Activated T-cell treated with anti-CD3 and anti-CD28 coated beads, Interleukin-2, amount 50 U/mL, for 4 hours (primary cell): Measurements from ENCODE around the gene ALG3. TPM values are rescaled to one million over a fixed set of nuclear protein-coding genes. Genes with fewer than 3 reads are reported as not detected.

Experiments
- ATAC-seq, 2 donors: fragments of 200-7000 bp; cut with Tn5 transposase; one replicate each; pipeline ENCODE4 v1.10.0; 2021
- DNase-seq: peaks from one replicate; pipeline ENCODE4 v3.0.0-alpha.2; 2020
- H3K27me3 Mint-ChIP-seq: one replicate; pipeline ENCODE4 v1.8.0; 2021; ENCODE audit warnings: low read depth, mixed read lengths
- H3K36me3 Mint-ChIP-seq: one replicate; pipeline ENCODE4 v1.8.0; 2022; ENCODE audit warnings: mixed read lengths; ENCODE audit not compliant: insufficient read depth
- H3K4me1 Mint-ChIP-seq: one replicate; pipeline ENCODE4 v1.8.0; 2021; ENCODE audit warnings: low read depth, mixed read lengths
- H3K4me3 Mint-ChIP-seq: one replicate; pipeline ENCODE4 v1.8.0; 2021; ENCODE audit warnings: mild to moderate bottlenecking, moderate library complexity, mixed read lengths
- H3K9me3 Mint-ChIP-seq: one replicate; pipeline ENCODE4 v1.8.0; 2021; ENCODE audit warnings: mixed read lengths
- total RNA-seq, 3 donors: library from RNA; stranded (reverse); gene quantifications; one replicate each; pipeline ENCODE4 v1.2.1, GENCODE V29; 2021

The ALG3 gene
- total RNA-seq, 3 donors from 2014 or later, result 89.9 to 93.7 (median 92.5) TPM

GRCh38 chr3:184249412-184250166, 827 bp upstream of the ALG3 start, which contains the start of gene EEF1AKMT4:
Gene EEF1AKMT4, plus strand, starts transcription at chr3:184249672. Its CDS starts 23 bp downstream, at chr3:184249695.
- no peaks in the 10 kb centered on the region for H3K27me3 Mint-ChIP-seq
- DNase-seq, result peak; percentile 94
- peaks cover 12% of the 10 kb centered on the region for H3K36me3 Mint-ChIP-seq
- ATAC-seq, result peak; percentile 91 to 92
- H3K4me3 Mint-ChIP-seq, result peak within 1 kb of the TSS; percentile 89
- H3K9me3 Mint-ChIP-seq, result no peaks in the 10 kb centered on the region
- H3K4me1 Mint-ChIP-seq, result peaks cover 9% of the 10 kb centered on the region

- no peaks in the 10 kb centered on the region for H3K9me3 Mint-ChIP-seq
- H3K27me3 Mint-ChIP-seq, result no peaks in the 10 kb centered on the region
- H3K36me3 Mint-ChIP-seq, result peaks cover 27% of the 10 kb centered on the region
- H3K4me3 Mint-ChIP-seq, result no peak overlapping the region
- DNase-seq (no peak), ATAC-seq (no peak)
- peaks cover 2% of the 10 kb centered on the region for H3K4me1 Mint-ChIP-seq
These were observed 6.5 kb downstream of the ALG3 start for GRCh38 chr3:184242297-184242685.

- ATAC-seq, result peak; percentile 28 to 51
These were observed 7.1 kb downstream of the ALG3 start for GRCh38 chr3:184241447-184242296.

GRCh38 chr3:184241141-184241446, 7.7 kb downstream of the ALG3 start:
- Mint-ChIP-seq H3K4me1 (peaks cover under 1% of the 10 kb centered on the region), H3K27me3 (no peaks in the 10 kb centered on the region), H3K9me3 (no peaks in the 10 kb centered on the region), H3K4me3 (no peak overlapping the region), H3K36me3 (peaks cover 26% of the 10 kb centered on the region)
- DNase-seq (no peak), ATAC-seq (peak in 1 of 2 donors; percentile 20)

More at GRCh38 chr3:184241447-184242296, 7.1 kb downstream of the ALG3 start:
- Mint-ChIP-seq H3K9me3 (no peaks in the 10 kb centered on the region), H3K27me3 (no peaks in the 10 kb centered on the region), H3K4me1 (peaks cover 2% of the 10 kb centered on the region), H3K36me3 (peaks cover 27% of the 10 kb centered on the region), H3K4me3 (no peak overlapping the region)
- no peak for DNase-seq

- H3K27me3 Mint-ChIP-seq, result no peaks in the 10 kb centered on the region
- ATAC-seq (peak in 1 of 2 donors; percentile 21), DNase-seq (no peak)
- no peak overlapping the region for H3K4me3 Mint-ChIP-seq
- H3K9me3 Mint-ChIP-seq, result no peaks in the 10 kb centered on the region
- peaks cover 21% of the 10 kb centered on the region for H3K36me3 Mint-ChIP-seq
- no peaks in the 10 kb centered on the region for H3K4me1 Mint-ChIP-seq
These were observed 8.2 kb downstream of the ALG3 start for GRCh38 chr3:184240384-184241140.

GRCh38 chr3:184239708-184240107, 9.1 kb downstream of the ALG3 start:
- DNase-seq (no peak), ATAC-seq (no peak)
- H3K27me3 Mint-ChIP-seq, result no peaks in the 10 kb centered on the region

GRCh38 chr3:184239221-184239620, 9.5 kb downstream of the ALG3 start:
- Mint-ChIP-seq H3K9me3 (no peaks in the 10 kb centered on the region), H3K4me1 (no peaks in the 10 kb centered on the region), H3K27me3 (no peaks in the 10 kb centered on the region), H3K4me3 (no peak overlapping the region), H3K36me3 (peaks cover 11% of the 10 kb centered on the region)
- no peak for DNase-seq
- no peak for ATAC-seq

More at GRCh38 chr3:184239708-184240107, 9.1 kb downstream of the ALG3 start:
- Mint-ChIP-seq H3K9me3 (no peaks in the 10 kb centered on the region), H3K4me1 (no peaks in the 10 kb centered on the region), H3K4me3 (no peak overlapping the region), H3K36me3 (peaks cover 15% of the 10 kb centered on the region)

- Mint-ChIP-seq H3K4me3 (no peak overlapping the region), H3K36me3 (peaks cover 6% of the 10 kb centered on the region), H3K27me3 (peaks cover 5% of the 10 kb centered on the region), H3K4me1 (no peaks in the 10 kb centered on the region), H3K9me3 (no peaks in the 10 kb centered on the region)
- no peak for DNase-seq
- no peak for ATAC-seq
These were observed 10.4 kb downstream of the ALG3 start for GRCh38 chr3:184238246-184238818.

GRCh38 chr3:184237807-184238206, 11.0 kb downstream of the ALG3 start:
- peaks cover 8% of the 10 kb centered on the region for H3K27me3 Mint-ChIP-seq
- ATAC-seq (no peak), DNase-seq (no peak)
- peaks cover 5% of the 10 kb centered on the region for H3K36me3 Mint-ChIP-seq
- H3K4me3 Mint-ChIP-seq, result no peak overlapping the region
- H3K4me1 Mint-ChIP-seq, result no peaks in the 10 kb centered on the region
- H3K9me3 Mint-ChIP-seq, result no peaks in the 10 kb centered on the region

- Mint-ChIP-seq H3K4me1 (no peaks in the 10 kb centered on the region), H3K27me3 (peaks cover 14% of the 10 kb centered on the region), H3K36me3 (peaks cover 2% of the 10 kb centered on the region), H3K9me3 (no peaks in the 10 kb centered on the region), H3K4me3 (no peak overlapping the region)
- ATAC-seq (no peak), DNase-seq (no peak)
These were observed 11.6 kb downstream of the ALG3 start for GRCh38 chr3:184237211-184237610.

- DNase-seq (no peak), ATAC-seq (no peak)
- Mint-ChIP-seq H3K36me3 (peaks cover 2% of the 10 kb centered on the region), H3K4me1 (no peaks in the 10 kb centered on the region), H3K27me3 (peaks cover 19% of the 10 kb centered on the region), H3K4me3 (no peak overlapping the region), H3K9me3 (no peaks in the 10 kb centered on the region)
These were observed 12.1 kb downstream of the ALG3 start for GRCh38 chr3:184236636-184237035.

- Mint-ChIP-seq H3K4me1 (peaks cover 5% of the 10 kb centered on the region), H3K27me3 (peaks cover 25% of the 10 kb centered on the region), H3K36me3 (peaks cover 2% of the 10 kb centered on the region), H3K9me3 (no peaks in the 10 kb centered on the region), H3K4me3 (no peak overlapping the region)
- DNase-seq (no peak), ATAC-seq (no peak)
These were observed 12.7 kb downstream of the ALG3 start for GRCh38 chr3:184236033-184236410.

GRCh38 chr3:184235381-184236032, 13.3 kb downstream of the ALG3 start:
- H3K4me3 Mint-ChIP-seq, result no peak overlapping the region
- H3K36me3 Mint-ChIP-seq, result peaks cover 2% of the 10 kb centered on the region
- ATAC-seq, result no peak
- H3K9me3 Mint-ChIP-seq, result no peaks in the 10 kb centered on the region
- no peak for DNase-seq
- peaks cover 28% of the 10 kb centered on the region for H3K27me3 Mint-ChIP-seq
- H3K4me1 Mint-ChIP-seq, result peaks cover 8% of the 10 kb centered on the region
